Measurements from ENCODE around the gene GNA15.

DNA sequence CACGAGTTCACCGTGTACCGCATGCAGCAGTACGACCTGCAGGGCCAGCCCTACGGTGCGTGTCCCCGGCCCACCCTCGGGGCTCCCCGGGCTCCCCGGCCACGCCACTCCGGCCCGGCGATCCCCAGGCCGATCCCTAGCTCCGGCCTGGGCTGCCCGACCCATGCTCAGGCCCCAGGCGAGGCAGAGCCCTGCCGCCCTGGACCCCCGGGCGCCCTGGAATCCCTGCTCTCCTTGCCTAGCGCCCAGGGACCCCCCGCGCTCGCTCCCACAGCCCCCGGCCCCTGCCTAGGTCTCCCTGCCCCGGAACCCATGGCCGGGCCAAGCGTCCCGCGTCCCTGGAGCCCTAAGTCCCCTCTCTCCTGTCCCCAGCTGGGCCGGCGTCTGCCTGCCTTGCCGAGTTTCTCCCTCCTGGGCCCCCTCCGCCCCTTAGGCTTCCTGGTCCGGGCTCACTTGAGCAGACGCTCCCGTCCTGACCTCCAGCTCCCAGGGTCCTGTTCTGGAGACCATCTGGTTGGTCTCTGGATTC, 50.4 kb downstream of the GNA15 start:
- TF ChIP-seq, protein P1, sequence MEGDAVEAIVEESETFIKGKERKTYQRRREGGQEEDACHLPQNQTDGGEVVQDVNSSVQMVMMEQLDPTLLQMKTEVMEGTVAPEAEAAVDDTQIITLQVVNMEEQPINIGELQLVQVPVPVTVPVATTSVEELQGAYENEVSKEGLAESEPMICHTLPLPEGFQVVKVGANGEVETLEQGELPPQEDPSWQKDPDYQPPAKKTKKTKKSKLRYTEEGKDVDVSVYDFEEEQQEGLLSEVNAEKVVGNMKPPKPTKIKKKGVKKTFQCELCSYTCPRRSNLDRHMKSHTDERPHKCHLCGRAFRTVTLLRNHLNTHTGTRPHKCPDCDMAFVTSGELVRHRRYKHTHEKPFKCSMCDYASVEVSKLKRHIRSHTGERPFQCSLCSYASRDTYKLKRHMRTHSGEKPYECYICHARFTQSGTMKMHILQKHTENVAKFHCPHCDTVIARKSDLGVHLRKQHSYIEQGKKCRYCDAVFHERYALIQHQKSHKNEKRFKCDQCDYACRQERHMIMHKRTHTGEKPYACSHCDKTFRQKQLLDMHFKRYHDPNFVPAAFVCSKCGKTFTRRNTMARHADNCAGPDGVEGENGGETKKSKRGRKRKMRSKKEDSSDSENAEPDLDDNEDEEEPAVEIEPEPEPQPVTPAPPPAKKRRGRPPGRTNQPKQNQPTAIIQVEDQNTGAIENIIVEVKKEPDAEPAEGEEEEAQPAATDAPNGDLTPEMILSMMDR (IDR thresholded peaks at IDR 0.05): no peak
- TF ChIP-seq POLR2A (IDR thresholded peaks at IDR 0.05): no peak

Data from adrenal gland (tissue), 5 donors.